SK-N-SH treated with all-trans-retinoic acid at 6 μM for 48 hours (cell line): ENCODE data around the gene PRKG1.

Experiments
- RARB ChIP-seq: fragments of 250-450 bp; sonication (Bioruptor Pico); IDR thresholded peaks from 2 replicates; pipeline ENCODE4 v1.8.0; 2021; ENCODE audit warnings: mild to moderate bottlenecking, moderate library complexity
- TOX ChIP-seq: fragments of 250-450 bp; sonication (Bioruptor Pico); IDR thresholded peaks from 2 replicates; pipeline ENCODE4 v1.8.0; 2021; ENCODE audit warnings: mild to moderate bottlenecking, moderate library complexity, borderline replicate concordance
- TSHZ2 ChIP-seq: fragments of 250-450 bp; sonication (Bioruptor Pico); IDR thresholded peaks from 2 replicates; pipeline ENCODE4 v1.5.0; 2020; ENCODE audit warnings: mild to moderate bottlenecking, moderate library complexity
- ZNF565 ChIP-seq: fragments of 450-650 bp; formaldehyde crosslinking; conservative IDR thresholded peaks from 2 replicates; pipeline ENCODE4 v1.5.0; 2020; ENCODE audit warnings: low read depth, mild to moderate bottlenecking, moderate library complexity
- TF ChIP-seq, protein P1 (sequence below): fragments of 250-450 bp; sonication (Bioruptor Pico); IDR thresholded peaks from 2 replicates; pipeline ENCODE4 v1.8.0; 2021; ENCODE audit warnings: low read depth, mild to moderate bottlenecking, moderate library complexity, borderline replicate concordance

- TF ChIP-seq, protein P1, sequence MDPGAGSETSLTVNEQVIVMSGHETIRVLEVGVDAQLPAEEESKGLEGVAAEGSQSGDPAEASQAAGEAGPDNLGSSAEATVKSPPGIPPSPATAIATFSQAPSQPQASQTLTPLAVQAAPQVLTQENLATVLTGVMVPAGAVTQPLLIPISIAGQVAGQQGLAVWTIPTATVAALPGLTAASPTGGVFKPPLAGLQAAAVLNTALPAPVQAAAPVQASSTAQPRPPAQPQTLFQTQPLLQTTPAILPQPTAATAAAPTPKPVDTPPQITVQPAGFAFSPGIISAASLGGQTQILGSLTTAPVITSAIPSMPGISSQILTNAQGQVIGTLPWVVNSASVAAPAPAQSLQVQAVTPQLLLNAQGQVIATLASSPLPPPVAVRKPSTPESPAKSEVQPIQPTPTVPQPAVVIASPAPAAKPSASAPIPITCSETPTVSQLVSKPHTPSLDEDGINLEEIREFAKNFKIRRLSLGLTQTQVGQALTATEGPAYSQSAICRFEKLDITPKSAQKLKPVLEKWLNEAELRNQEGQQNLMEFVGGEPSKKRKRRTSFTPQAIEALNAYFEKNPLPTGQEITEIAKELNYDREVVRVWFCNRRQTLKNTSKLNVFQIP (CRISPR knock-in tag) = no peak
- TF ChIP-seq RARB (no peak), ZNF565 (CRISPR knock-in tag) (no peak), TSHZ2 (CRISPR knock-in tag) (no peak), TOX (CRISPR knock-in tag) (no peak)
Measured at GRCh38 chr10:51079331-51079730, 5.0 kb downstream of the PRKG1 start.
